CD4-positive, alpha-beta memory T cell (primary cell): Measurements from ENCODE around the gene SOS1. TPM values are rescaled to one million over a fixed set of nuclear protein-coding genes. Genes with fewer than 3 reads are reported as not detected.
A peak's percentile ranks its signal among the peaks of the same experiment; 100 is the strongest.

ENCODE experiments used
- CTCF ChIA-PET: fragments of 350-600 bp; sonication (Branson Sonifier 250); formaldehyde crosslinking; loops from one replicate; lab custom pipeline; 2021; ENCODE audit warnings: inconsistent platforms; ENCODE audit not compliant: partially characterized antibody; lab: Charles Lee
- POLR2A ChIA-PET: fragments of 350-600 bp; sonication (Branson Sonifier 250); formaldehyde crosslinking; loops from one replicate; lab custom pipeline; 2021; ENCODE audit not compliant: partially characterized antibody; lab: Charles Lee
- DNase-seq, 5 donors: peaks; one replicate each; pipeline versions ENCODE4 v3.0.0 to v3.0.0-alpha.2; 2020 to 2022; ENCODE audit warnings: mixed read lengths in 1 of 5
- H3K27ac ChIP-seq: one replicate; pipeline ENCODE4 v1.7.0; 2013; ENCODE audit warnings: low read depth, low read length
- H3K27me3 ChIP-seq: 2 replicates; pipeline ENCODE4 v1.7.0; 2013; ENCODE audit warnings: mild to moderate bottlenecking, low read length, moderate library complexity; ENCODE audit not compliant: insufficient read depth
- H3K36me3 ChIP-seq: 2 replicates; pipeline ENCODE4 v1.7.0; 2013; ENCODE audit warnings: mild to moderate bottlenecking, low read length, moderate library complexity; ENCODE audit not compliant: insufficient read depth
- H3K4me1 ChIP-seq: 2 replicates; pipeline ENCODE4 v1.7.0; 2013; ENCODE audit warnings: mild to moderate bottlenecking, low read length, moderate library complexity; ENCODE audit not compliant: insufficient read depth
- H3K4me3 ChIP-seq, 2 donors: one replicate each; pipeline ENCODE4 v1.7.0; 2013; ENCODE audit warnings: low read length in 2 of 2, mild to moderate bottlenecking in 1 of 2
- H3K9me3 ChIP-seq, 2 donors: one replicate each; pipeline ENCODE4 v1.7.0; 2013; ENCODE audit warnings: low read length in 2 of 2, control low read depth in 1 of 2; ENCODE audit not compliant: control insufficient read depth in 1 of 2
- H3K27ac Mint-ChIP-seq, 7 donors: one replicate each; pipeline ENCODE4 v1.8.0; 2020 to 2021; ENCODE audit warnings: mixed read lengths in 7 of 7, mild to moderate bottlenecking in 6 of 7, inconsistent platforms in 3 of 7, moderate library complexity in 3 of 7
- H3K27me3 Mint-ChIP-seq, 2 donors: one replicate each; pipeline ENCODE4 v1.8.0; 2020 to 2021; ENCODE audit warnings: mixed read lengths in 2 of 2
- H3K36me3 Mint-ChIP-seq, 2 donors: one replicate each; pipeline ENCODE4 v1.8.0; 2020 to 2021; ENCODE audit warnings: mixed read lengths in 2 of 2, inconsistent platforms in 1 of 2, mild to moderate bottlenecking in 1 of 2
- H3K4me1 Mint-ChIP-seq, 4 donors: one replicate each; pipeline ENCODE4 v1.8.0; 2020 to 2021; ENCODE audit warnings: mixed read lengths in 4 of 4, mild to moderate bottlenecking in 1 of 4
- H3K4me3 Mint-ChIP-seq, 8 donors: one replicate each; pipeline ENCODE4 v1.8.0; 2020 to 2021; ENCODE audit warnings: mixed read lengths in 8 of 8, mild to moderate bottlenecking in 7 of 8, moderate library complexity in 6 of 8, inconsistent platforms in 3 of 8
- H3K9me3 Mint-ChIP-seq, 8 donors: one replicate each; pipeline ENCODE4 v1.8.0; 2020 to 2021; ENCODE audit warnings: mixed read lengths in 8 of 8, mild to moderate bottlenecking in 5 of 8, inconsistent platforms in 3 of 8, moderate library complexity in 1 of 8
- intact Hi-C: fragments of 100-400 bp; cut with micrococcal nuclease; formaldehyde crosslinking; loops from one replicate; pipeline ENCODE4 v1.15.1; 2023
- polyA plus RNA-seq, 2 donors: library from polyadenylated mRNA; unstranded; fragments of 300-500 nt; fragmentation: Illumina TruSeq; gene quantifications; one replicate each; pipeline ENCODE4 v1.2.3, GENCODE V29; 2021
- total RNA-seq, 2 experiments: library from RNA; stranded (reverse); gene quantifications; one replicate each; pipeline ENCODE4 v1.2.3, GENCODE V29; 2021

SOS1 gene
- total and polyA plus RNA-seq, 4 experiments from 2014 or later: 5.7 to 103 (median 60.0) TPM

GRCh38 chr2:39120521-39120770, 405 bp downstream of the SOS1 start:
- DNase-seq: no peak
- intact Hi-C loops: loop anchor here (1.0 to 10.0 kb wide), 5 partner anchors 18 to 516 kb away; partner anchors contain the start of genes HNRNPLL and SRSF7
- ChIA-PET CTCF (interaction anchor here (0.9 to 13.8 kb wide), 16 partner anchors 9 to 173 kb away, joined by 3 to 271 read pairs (median 6); no protein-coding TSS in a partner anchor), POLR2A (interaction anchor here (0.5 to 5.4 kb wide), 39 partner anchors 9 to 411 kb away, joined by 3 to 225 read pairs (median 6); partner anchors contain the start of genes CDKL4, MAP4K3 and SRSF7)
- Histone ChIP-seq H3K4me3 (peak overlapping the region in 1 of 2 donors; percentile 75), H3K4me1 (peaks cover 69% of the 10 kb centered on the region), H3K9me3 (no peaks in the 10 kb centered on the region), H3K27ac (peak overlapping the region; percentile 75), H3K27me3 (no peaks in the 10 kb centered on the region), H3K36me3 (peaks cover 9% of the 10 kb centered on the region)
- Mint-ChIP-seq H3K27ac (peak overlapping the region in 1 of 7 donors; percentile 97), H3K4me3 (no peak overlapping the region), H3K4me1 (peaks cover 40 to 85% (median 66%) of the 10 kb centered on the region in 4 donors), H3K36me3 (peaks cover 12 to 43% of the 10 kb centered on the region in 2 donors), H3K27me3 (no peaks in the 10 kb centered on the region), H3K9me3 (peaks cover 0 to 3% (median 0%) of the 10 kb centered on the region in 8 donors)

GRCh38 chr2:39119732-39120520, 925 bp downstream of the SOS1 start:
- DNase-seq: peak; percentile 48 to 68 (median 57)
- Mint-ChIP-seq H3K36me3 (peaks cover 14 to 45% of the 10 kb centered on the region in 2 donors), H3K27ac (peak overlapping the region; percentile 89 to 98 (median 94)), H3K27me3 (no peaks in the 10 kb centered on the region), H3K4me1 (peaks cover 38 to 82% (median 63%) of the 10 kb centered on the region in 4 donors), H3K4me3 (peak overlapping the region; percentile 91 to 99 (median 97)), H3K9me3 (peaks cover 0 to 3% (median 0%) of the 10 kb centered on the region in 8 donors)
- intact Hi-C loops: loop anchor here (1.0 to 10.0 kb wide), 5 partner anchors 17 to 515 kb away; partner anchors contain the start of genes HNRNPLL and SRSF7
- Histone ChIP-seq H3K27me3 (no peaks in the 10 kb centered on the region), H3K4me3 (peak overlapping the region; percentile 61 to 62), H3K36me3 (peaks cover 9% of the 10 kb centered on the region), H3K4me1 (peaks cover 69% of the 10 kb centered on the region), H3K27ac (peak overlapping the region; percentile 62), H3K9me3 (no peaks in the 10 kb centered on the region)
- ChIA-PET POLR2A (interaction anchor here (0.5 to 5.4 kb wide), 37 partner anchors 9 to 411 kb away, joined by 3 to 225 read pairs (median 6); partner anchors contain the start of genes CDKL4, MAP4K3 and SRSF7), CTCF (interaction anchor here (0.7 to 13.8 kb wide), 22 partner anchors 8 to 172 kb away, joined by 3 to 271 read pairs (median 4); no protein-coding TSS in a partner anchor)

GRCh38 chr2:39118786-39119499, 1.9 kb downstream of the SOS1 start:
- peaks cover 40 to 79% (median 66%) of the 10 kb centered on the region in 4 donors for H3K4me1 Mint-ChIP-seq
- H3K4me3 Mint-ChIP-seq: peak overlapping the region; percentile 91 to 99 (median 97)
- Histone ChIP-seq H3K27ac (peak overlapping the region; percentile 62), H3K9me3 (no peaks in the 10 kb centered on the region), H3K27me3 (no peaks in the 10 kb centered on the region), H3K36me3 (peaks cover 9% of the 10 kb centered on the region), H3K4me1 (peaks cover 72% of the 10 kb centered on the region), H3K4me3 (peak overlapping the region; percentile 61 to 62)
- peaks cover 17 to 41% of the 10 kb centered on the region in 2 donors for H3K36me3 Mint-ChIP-seq
- intact Hi-C loops: loop anchor here (1.0 kb wide), 1 partner anchor 44 kb away; no protein-coding TSS in a partner anchor
- peaks cover 0 to 3% (median 0%) of the 10 kb centered on the region in 8 donors for H3K9me3 Mint-ChIP-seq
- peak overlapping the region; percentile 89 to 98 (median 94) for H3K27ac Mint-ChIP-seq
- H3K27me3 Mint-ChIP-seq: no peaks in the 10 kb centered on the region
- peak in 2 of 5 donors; percentile 12 to 17 for DNase-seq
- CTCF ChIA-PET: interaction anchor here (0.7 to 13.8 kb wide), 12 partner anchors 9 to 171 kb away, joined by 3 to 271 read pairs (median 3); no protein-coding TSS in a partner anchor
- POLR2A ChIA-PET: interaction anchor here (0.9 to 5.4 kb wide), 19 partner anchors 9 to 367 kb away, joined by 3 to 225 read pairs (median 10); partner anchors contain the start of gene SRSF7

- peaks cover 48 to 86% (median 71%) of the 10 kb centered on the region in 4 donors for H3K4me1 Mint-ChIP-seq
- Histone ChIP-seq H3K36me3 (peaks cover 9% of the 10 kb centered on the region), H3K27ac (no peak overlapping the region), H3K4me1 (peaks cover 73% of the 10 kb centered on the region), H3K27me3 (no peaks in the 10 kb centered on the region), H3K9me3 (no peaks in the 10 kb centered on the region), H3K4me3 (no peak overlapping the region)
- DNase-seq: no peak
- H3K27ac Mint-ChIP-seq: peak overlapping the region in 4 of 7 donors; percentile 47 to 68 (median 54)
- peaks cover 31 to 56% of the 10 kb centered on the region in 2 donors for H3K36me3 Mint-ChIP-seq
- CTCF ChIA-PET: interaction anchor here (1.1 to 10.2 kb wide), 2 partner anchors 57 to 113 kb away, joined by 5 to 88 read pairs; no protein-coding TSS in a partner anchor
- no peak overlapping the region for H3K4me3 Mint-ChIP-seq
- peaks cover 0 to 3% (median 0%) of the 10 kb centered on the region in 8 donors for H3K9me3 Mint-ChIP-seq
- POLR2A ChIA-PET: interaction anchor here (0.8 to 1.8 kb wide), 3 partner anchors 9 to 113 kb away, joined by 3 to 7 read pairs (median 4); no protein-coding TSS in a partner anchor
- no peaks in the 10 kb centered on the region for H3K27me3 Mint-ChIP-seq
- intact Hi-C loops: no loop called here
Measured at GRCh38 chr2:39115556-39115955, 5.3 kb downstream of the SOS1 start.

GRCh38 chr2:39114771-39115170, 6.1 kb downstream of the SOS1 start:
- H3K36me3 ChIP-seq: peaks cover 9% of the 10 kb centered on the region
- intact Hi-C loops: no loop called here
- Mint-ChIP-seq H3K27me3 (no peaks in the 10 kb centered on the region), H3K27ac (peak overlapping the region; percentile 6 to 86 (median 51)), H3K4me1 (peaks cover 56 to 94% (median 75%) of the 10 kb centered on the region in 4 donors), H3K36me3 (peaks cover 31 to 56% of the 10 kb centered on the region in 2 donors), H3K9me3 (peaks cover 0 to 3% (median 0%) of the 10 kb centered on the region in 8 donors), H3K4me3 (peak overlapping the region in 4 of 8 donors; percentile 14 to 68 (median 23))
- H3K4me1 ChIP-seq: peaks cover 81% of the 10 kb centered on the region
- H3K9me3 ChIP-seq: no peaks in the 10 kb centered on the region
- H3K4me3 ChIP-seq: no peak overlapping the region
- H3K27me3 ChIP-seq: no peaks in the 10 kb centered on the region
- no peak overlapping the region for H3K27ac ChIP-seq
- POLR2A ChIA-PET: interaction anchor here (0.9 to 1.1 kb wide), 2 partner anchors 103 to 111 kb away, joined by 3 to 4 read pairs; no protein-coding TSS in a partner anchor
- DNase-seq: no peak
- CTCF ChIA-PET: interaction anchor here (10.2 kb wide), 1 partner anchor 114 kb away, joined by 88 read pairs; no protein-coding TSS in a partner anchor

- H3K27me3 ChIP-seq: no peaks in the 10 kb centered on the region
- H3K27ac ChIP-seq: no peak overlapping the region
- intact Hi-C loops: no loop called here
- Mint-ChIP-seq H3K36me3 (peaks cover 14 to 31% of the 10 kb centered on the region in 2 donors), H3K27me3 (no peaks in the 10 kb centered on the region), H3K27ac (peak overlapping the region in 6 of 7 donors; percentile 26 to 72 (median 58)), H3K4me1 (peaks cover 46 to 90% (median 67%) of the 10 kb centered on the region in 4 donors), H3K4me3 (peak overlapping the region in 2 of 8 donors; percentile 12 to 25), H3K9me3 (no peaks in the 10 kb centered on the region)
- ChIA-PET POLR2A (interaction anchor here (0.6 to 4.1 kb wide), 4 partner anchors 10 to 330 kb away, joined by 3 to 30 read pairs (median 4); partner anchors contain the start of gene SOS1), CTCF (interaction anchor here (0.8 to 10.2 kb wide), 3 partner anchors 11 to 119 kb away, joined by 3 to 88 read pairs (median 5); partner anchors contain the start of gene SOS1)
- peaks cover 73% of the 10 kb centered on the region for H3K4me1 ChIP-seq
- no peak for DNase-seq
- H3K36me3 ChIP-seq: no peaks in the 10 kb centered on the region
- H3K4me3 ChIP-seq: no peak overlapping the region
- H3K9me3 ChIP-seq: no peaks in the 10 kb centered on the region
Measured at GRCh38 chr2:39109537-39109936, 11.3 kb downstream of the SOS1 start.
